ENCODE results near the gene LY6G6F. TPM values are rescaled to one million over a fixed set of nuclear protein-coding genes. Genes with fewer than 3 reads are reported as not detected.
A peak's percentile ranks its signal among the peaks of the same experiment; 100 is the strongest.

LY6G6F gene
- total and polyA plus RNA-seq, 10 of the 15 experiments (the other 5 are each of a cell fraction or from before 2014, with no cell fraction given) = not detected

GRCh38 chr6:31736021-31736767 lies 29.5 kb downstream of the LY6G6F start, which contains the start of gene CLIC1 (continued):
- TF ChIP-seq E2F8 (IDR thresholded peaks at IDR 0.05; ENCODE audit: low read depth, partially characterized antibody) (no peak), POLR2AphosphoS5 (IDR thresholded peaks at IDR 0.05; ENCODE audit: low read length) (peak; percentile 82), MYB (IDR thresholded peaks at IDR 0.05; ENCODE audit: borderline replicate concordance, low read depth, low read length) (0 out of 2 replicates have a peak, but pooled peaks have one; percentile 66), PBX3 (IDR thresholded peaks at IDR 0.05; ENCODE audit: insufficient replicate concordance, low read depth, low read length) (no peak), POLR2A (IDR thresholded peaks at IDR 0.05; ENCODE audit: low read depth, low read length) (peak; percentile 90), TARDBP (IDR thresholded peaks at IDR 0.05; ENCODE audit: borderline replicate concordance) (no peak), GABPA (IDR thresholded peaks at IDR 0.05; ENCODE audit: low read depth) (no peak), ZZZ3 (IDR thresholded peaks at IDR 0.05; ENCODE audit: control insufficient read depth, insufficient read length, low read depth) (no peak), GATAD2B (conservative IDR thresholded peaks at IDR 0.05; ENCODE audit: low read depth) (peak; percentile 51; the same call in 1 of the 2 replicates), KDM1A (IDR thresholded peaks at IDR 0.05; ENCODE audit: borderline replicate concordance) (no peak), RB1 (IDR thresholded peaks at IDR 0.05; ENCODE audit: borderline replicate concordance) (0 out of 2 replicates have a peak, but pooled peaks have one; percentile 3), JUND (IDR thresholded peaks at IDR 0.05; ENCODE audit: low read depth, low read length) (no peak), PML (IDR thresholded peaks at IDR 0.05; ENCODE audit: low read length) (no peak), NKRF (conservative IDR thresholded peaks at IDR 0.05) (peak; percentile 19; the same call in 1 of the 2 replicates), YBX1 (IDR thresholded peaks at IDR 0.05) (no peak), ZBED1 (IDR thresholded peaks at IDR 0.05; ENCODE audit: borderline replicate concordance) (no peak), YY1 (IDR thresholded peaks at IDR 0.05; ENCODE audit: low read depth, low read length) (peak; percentile 85), HDAC6 (IDR thresholded peaks at IDR 0.05; ENCODE audit: unreplicated experiment) (no peak)
- TF ChIP-seq, protein P1, sequence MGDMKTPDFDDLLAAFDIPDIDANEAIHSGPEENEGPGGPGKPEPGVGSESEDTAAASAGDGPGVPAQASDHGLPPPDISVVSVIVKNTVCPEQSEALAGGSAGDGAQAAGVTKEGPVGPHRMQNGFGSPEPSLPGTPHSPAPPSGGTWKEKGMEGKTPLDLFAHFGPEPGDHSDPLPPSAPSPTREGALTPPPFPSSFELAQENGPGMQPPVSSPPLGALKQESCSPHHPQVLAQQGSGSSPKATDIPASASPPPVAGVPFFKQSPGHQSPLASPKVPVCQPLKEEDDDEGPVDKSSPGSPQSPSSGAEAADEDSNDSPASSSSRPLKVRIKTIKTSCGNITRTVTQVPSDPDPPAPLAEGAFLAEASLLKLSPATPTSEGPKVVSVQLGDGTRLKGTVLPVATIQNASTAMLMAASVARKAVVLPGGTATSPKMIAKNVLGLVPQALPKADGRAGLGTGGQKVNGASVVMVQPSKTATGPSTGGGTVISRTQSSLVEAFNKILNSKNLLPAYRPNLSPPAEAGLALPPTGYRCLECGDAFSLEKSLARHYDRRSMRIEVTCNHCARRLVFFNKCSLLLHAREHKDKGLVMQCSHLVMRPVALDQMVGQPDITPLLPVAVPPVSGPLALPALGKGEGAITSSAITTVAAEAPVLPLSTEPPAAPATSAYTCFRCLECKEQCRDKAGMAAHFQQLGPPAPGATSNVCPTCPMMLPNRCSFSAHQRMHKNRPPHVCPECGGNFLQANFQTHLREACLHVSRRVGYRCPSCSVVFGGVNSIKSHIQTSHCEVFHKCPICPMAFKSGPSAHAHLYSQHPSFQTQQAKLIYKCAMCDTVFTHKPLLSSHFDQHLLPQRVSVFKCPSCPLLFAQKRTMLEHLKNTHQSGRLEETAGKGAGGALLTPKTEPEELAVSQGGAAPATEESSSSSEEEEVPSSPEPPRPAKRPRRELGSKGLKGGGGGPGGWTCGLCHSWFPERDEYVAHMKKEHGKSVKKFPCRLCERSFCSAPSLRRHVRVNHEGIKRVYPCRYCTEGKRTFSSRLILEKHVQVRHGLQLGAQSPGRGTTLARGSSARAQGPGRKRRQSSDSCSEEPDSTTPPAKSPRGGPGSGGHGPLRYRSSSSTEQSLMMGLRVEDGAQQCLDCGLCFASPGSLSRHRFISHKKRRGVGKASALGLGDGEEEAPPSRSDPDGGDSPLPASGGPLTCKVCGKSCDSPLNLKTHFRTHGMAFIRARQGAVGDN (IDR thresholded peaks at IDR 0.05) = peak; percentile 70

Data from GM12878 (cell line).